NCI-H2029 (cell line): ENCODE results near the gene RAB29.

ENCODE experiments used
- DNase-seq: peaks from one replicate; lab custom pipeline; 2025; lab: John Stamatoyannopoulos, UW

Gene RAB29

DNA sequence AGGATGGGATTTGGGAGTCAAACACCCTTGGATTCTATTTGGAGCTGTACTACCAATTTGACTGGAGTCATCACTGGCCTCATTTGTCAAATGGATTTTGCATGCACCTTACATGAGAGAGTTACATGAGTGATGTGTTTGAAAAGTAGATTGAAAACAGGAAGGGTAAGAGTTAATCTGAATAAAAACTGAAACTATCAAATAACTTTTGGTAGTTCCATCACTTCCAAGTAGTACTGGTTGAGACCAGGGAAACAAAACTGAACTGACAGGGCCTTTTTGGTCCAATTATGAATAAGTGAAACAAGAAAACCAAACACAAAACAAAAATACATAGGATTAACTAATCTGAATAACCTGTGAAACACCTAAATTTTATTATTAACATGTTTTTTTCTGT is 55.5 kb downstream of the RAB29 start:
- no peak for DNase-seq

DNA sequence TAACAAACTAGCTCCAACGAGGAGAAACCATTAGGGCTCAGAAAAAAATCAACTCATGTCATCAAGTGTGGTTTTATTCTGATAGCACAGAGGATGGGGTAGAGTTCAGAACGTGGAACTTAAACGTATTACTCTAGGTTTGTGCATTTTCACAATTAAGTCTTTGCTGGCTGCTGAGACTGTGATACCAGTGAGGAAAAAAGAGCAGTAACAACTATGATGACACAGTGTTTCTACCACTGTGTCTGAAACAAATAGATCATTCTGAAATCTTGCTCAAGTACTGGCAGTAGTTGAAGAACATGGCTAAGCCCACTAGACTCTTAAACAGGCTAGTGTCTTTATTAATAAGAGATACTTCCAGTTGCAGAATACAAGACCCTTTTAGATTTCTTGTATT is 56.3 kb downstream of the RAB29 start:
- DNase-seq = no peak
